Fibroblast of lung (primary cell): ENCODE results near the gene SNRPA. TPM values are rescaled to one million over a fixed set of nuclear protein-coding genes. Genes with fewer than 3 reads are reported as not detected.

Experiments
- DNase-seq, 2 donors: peaks; one replicate each; pipeline versions ENCODE4 v3.0.0 to v3.0.0-alpha.2; 2010; ENCODE audit warnings: low read depth in 2 of 2
- H2AFZ ChIP-seq: 2 replicates; pipeline ENCODE4 v1.5.1; 2012; ENCODE audit warnings: low read length, control low read depth, inconsistent platforms
- H3K27ac ChIP-seq: 2 replicates; pipeline ENCODE4 v1.5.1; 2011; ENCODE audit warnings: low read length, control low read depth; ENCODE audit not compliant: insufficient read depth
- H3K27me3 ChIP-seq: 2 replicates; pipeline ENCODE4 v1.5.1; 2011; ENCODE audit warnings: mild to moderate bottlenecking, low read length; ENCODE audit not compliant: control insufficient read depth, insufficient read depth
- H3K36me3 ChIP-seq: 2 replicates; pipeline ENCODE4 v1.5.1; 2011; ENCODE audit warnings: low read length; ENCODE audit not compliant: control insufficient read depth, insufficient read depth
- H3K4me1 ChIP-seq: 2 replicates; pipeline ENCODE4 v1.5.1; 2011; ENCODE audit warnings: low read length; ENCODE audit not compliant: control insufficient read depth, insufficient read depth; ENCODE audit errors: extremely low read depth
- H3K4me2 ChIP-seq: 2 replicates; pipeline ENCODE4 v1.5.1; 2011; ENCODE audit warnings: low read length, control low read depth; ENCODE audit not compliant: insufficient read depth; ENCODE audit errors: extremely low read depth
- H3K4me3 ChIP-seq, 4 experiments: fragments of 200-600 bp in 1 of 4; sonication (generic) in 1 of 4; replicated peaks in 1 of 4; 2 replicates each; pipeline ENCODE4 v1.5.1; 2011 to 2016; ENCODE audit warnings: low read length in 4 of 4, low read depth in 3 of 4, mild to moderate bottlenecking in 3 of 4, control low read depth in 2 of 4, inconsistent platforms in 1 of 4, mixed read lengths in 1 of 4; ENCODE audit not compliant: insufficient read depth in 1 of 4; ENCODE audit errors: control extremely low read depth in 1 of 4
- H3K79me2 ChIP-seq: 2 replicates; pipeline ENCODE4 v1.5.1; 2012; ENCODE audit warnings: mild to moderate bottlenecking, low read length, inconsistent platforms; ENCODE audit not compliant: control insufficient read depth, insufficient read depth
- H3K9ac ChIP-seq: 2 replicates; pipeline ENCODE4 v1.5.1; 2011; ENCODE audit warnings: mild to moderate bottlenecking, low read length, control low read depth; ENCODE audit not compliant: insufficient read depth
- H3K9me3 ChIP-seq: 2 replicates; pipeline ENCODE4 v1.5.1; 2012; ENCODE audit warnings: low read depth, low read length; ENCODE audit not compliant: control insufficient read depth, insufficient read depth
- H4K20me1 ChIP-seq: 2 replicates; pipeline ENCODE4 v1.5.1; 2011; ENCODE audit warnings: low read length; ENCODE audit not compliant: control insufficient read depth, insufficient read depth; ENCODE audit errors: extremely low read depth
- EZH2 ChIP-seq: IDR thresholded peaks from 2 replicates; pipeline ENCODE4 v1.5.1; 2012; ENCODE audit warnings: low read length, control low read depth, mild to moderate bottlenecking; ENCODE audit errors: missing control alignments
- polyA plus RNA-seq, 2 donors: library from polyadenylated mRNA; depleted of rRNA in 1 of 2; stranded (reverse) in 1 of 2; unstranded in 1 of 2; fragments of >200 nt; gene quantifications; 2 replicates each; pipeline ENCODE4 v1.2.1, GENCODE V29; 2011 to 2012; ENCODE audit warnings: missing spikeins in 1 of 2
- total RNA-seq: library from RNA; depleted of rRNA; stranded (reverse); fragments of >200 nt; gene quantifications from 2 replicates; pipeline ENCODE4 v1.2.1, GENCODE V29; 2014
- TF ChIP-seq, protein P1 (sequence below), 2 donors: IDR thresholded peaks in 1 of 2; conservative IDR thresholded peaks in 1 of 2; 1 replicate in 1 of 2; 2 replicates in 1 of 2; pipeline ENCODE4 v1.5.1; 2011 to 2012; ENCODE audit warnings: low read length in 2 of 2, control low read depth in 1 of 2, inconsistent platforms in 1 of 2, low read depth in 1 of 2, mild to moderate bottlenecking in 1 of 2

The SNRPA gene
- total and polyA plus RNA-seq, 2 donors (not counting 1 experiment from before 2014, with no cell fraction given), result 41.9 to 74.4 TPM

GRCh38 chr19:40742477-40742876, 8.5 kb upstream of the SNRPA start:
- Histone ChIP-seq H3K27ac (no peak overlapping the region), H3K4me2 (no peak overlapping the region), H3K36me3 (peaks cover 10% of the 10 kb centered on the region), H3K9me3 (no peaks in the 10 kb centered on the region), H3K4me1 (no peaks in the 10 kb centered on the region), H3K79me2 (no peaks in the 10 kb centered on the region), H3K27me3 (no peaks in the 10 kb centered on the region), H3K9ac (no peak overlapping the region), H2AFZ (no peak overlapping the region), H3K4me3 (no peak overlapping the region), H4K20me1 (no peaks in the 10 kb centered on the region)
- DNase-seq, result no peak
- no peak for TF ChIP-seq EZH2

DNA sequence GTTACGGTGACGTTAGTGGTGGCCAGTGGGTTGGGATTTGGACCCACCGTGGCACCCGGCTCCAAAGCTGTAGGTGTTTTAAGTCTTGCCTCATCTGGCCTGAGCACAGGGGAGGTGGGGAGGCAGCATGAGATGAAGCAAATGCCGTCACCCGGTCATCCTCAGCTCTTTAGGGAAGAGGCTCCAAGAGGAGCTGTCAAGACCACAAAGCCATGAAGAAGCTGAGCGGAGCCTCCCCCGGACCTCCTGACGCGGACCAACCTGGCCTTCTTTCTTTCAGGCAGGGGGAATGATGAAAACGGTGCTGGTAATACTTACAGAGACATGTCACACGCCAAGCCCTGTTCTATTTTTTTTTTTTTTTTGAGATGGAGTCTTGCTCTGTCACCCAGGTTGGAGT, 8.1 kb upstream of the SNRPA start:
- TF ChIP-seq, protein P1, sequence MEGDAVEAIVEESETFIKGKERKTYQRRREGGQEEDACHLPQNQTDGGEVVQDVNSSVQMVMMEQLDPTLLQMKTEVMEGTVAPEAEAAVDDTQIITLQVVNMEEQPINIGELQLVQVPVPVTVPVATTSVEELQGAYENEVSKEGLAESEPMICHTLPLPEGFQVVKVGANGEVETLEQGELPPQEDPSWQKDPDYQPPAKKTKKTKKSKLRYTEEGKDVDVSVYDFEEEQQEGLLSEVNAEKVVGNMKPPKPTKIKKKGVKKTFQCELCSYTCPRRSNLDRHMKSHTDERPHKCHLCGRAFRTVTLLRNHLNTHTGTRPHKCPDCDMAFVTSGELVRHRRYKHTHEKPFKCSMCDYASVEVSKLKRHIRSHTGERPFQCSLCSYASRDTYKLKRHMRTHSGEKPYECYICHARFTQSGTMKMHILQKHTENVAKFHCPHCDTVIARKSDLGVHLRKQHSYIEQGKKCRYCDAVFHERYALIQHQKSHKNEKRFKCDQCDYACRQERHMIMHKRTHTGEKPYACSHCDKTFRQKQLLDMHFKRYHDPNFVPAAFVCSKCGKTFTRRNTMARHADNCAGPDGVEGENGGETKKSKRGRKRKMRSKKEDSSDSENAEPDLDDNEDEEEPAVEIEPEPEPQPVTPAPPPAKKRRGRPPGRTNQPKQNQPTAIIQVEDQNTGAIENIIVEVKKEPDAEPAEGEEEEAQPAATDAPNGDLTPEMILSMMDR (conservative IDR thresholded peaks at IDR 0.05 in 1 of 2, IDR thresholded peaks at IDR 0.05 in 1 of 2; ENCODE audit: low read depth in 1 of 2, low read length in 2 of 2), result no peak
- TF ChIP-seq EZH2, result no peak
- Histone ChIP-seq H3K27ac (no peak overlapping the region), H3K4me3 (no peak overlapping the region), H3K79me2 (no peaks in the 10 kb centered on the region), H3K9ac (no peak overlapping the region), H3K9me3 (no peaks in the 10 kb centered on the region), H3K4me1 (no peaks in the 10 kb centered on the region), H3K27me3 (no peaks in the 10 kb centered on the region), H2AFZ (no peak overlapping the region), H3K4me2 (no peak overlapping the region), H3K36me3 (peaks cover 10% of the 10 kb centered on the region), H4K20me1 (no peaks in the 10 kb centered on the region)
- DNase-seq, result no peak

DNA sequence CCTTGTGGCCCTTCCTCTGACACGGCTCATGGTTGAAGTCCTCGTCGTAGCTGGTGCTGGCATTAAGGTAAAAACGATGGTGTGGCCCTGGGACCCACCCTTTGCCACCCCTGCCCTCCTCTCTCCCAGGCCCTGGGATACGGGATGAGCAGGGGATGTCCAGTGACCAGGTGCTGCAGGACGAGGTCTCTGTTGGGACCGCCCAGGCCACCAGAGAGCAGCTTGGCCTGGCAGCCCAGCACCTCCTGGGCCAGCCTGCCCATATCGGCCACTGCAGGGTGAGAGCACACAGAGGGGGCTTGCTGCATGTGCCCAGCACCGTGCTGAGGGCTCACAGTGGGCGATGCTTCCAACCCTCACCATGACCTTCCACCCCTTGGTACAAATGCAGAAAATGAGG, 7.1 kb upstream of the SNRPA start:
- Histone ChIP-seq H3K9me3 (no peaks in the 10 kb centered on the region), H3K27me3 (no peaks in the 10 kb centered on the region), H4K20me1 (no peaks in the 10 kb centered on the region), H3K36me3 (peaks cover 10% of the 10 kb centered on the region), H3K9ac (no peak overlapping the region), H2AFZ (no peak overlapping the region), H3K27ac (no peak overlapping the region), H3K79me2 (no peaks in the 10 kb centered on the region), H3K4me2 (no peak overlapping the region), H3K4me1 (no peaks in the 10 kb centered on the region), H3K4me3 (no peak overlapping the region)
- no peak for DNase-seq
- TF ChIP-seq EZH2, result no peak
- TF ChIP-seq, protein P1 (conservative IDR thresholded peaks at IDR 0.05 in 1 of 2, IDR thresholded peaks at IDR 0.05 in 1 of 2; ENCODE audit: low read depth in 1 of 2, low read length in 2 of 2), result no peak
